Central memory CD4-positive, alpha-beta T cell (primary cell): ENCODE measurements around the gene SH3BGRL3.
A peak's percentile ranks its signal among the peaks of the same experiment; 100 is the strongest.
"Not testable (repeated sequence)": the region's sequence is repeated elsewhere in the genome, so short reads cannot be mapped to it uniquely, and the experiment has no call there.

ENCODE experiments used
- DNase-seq: peaks from one replicate; pipeline ENCODE4 v3.0.0; 2022
- total RNA-seq, 3 experiments: gene quantifications; one replicate each; lab custom pipeline; 2026; lab: John Stamatoyannopoulos, UW

Gene SH3BGRL3
- 100 to 289 (median 195) reads per million in 3 experiments for total RNA-seq

DNA sequence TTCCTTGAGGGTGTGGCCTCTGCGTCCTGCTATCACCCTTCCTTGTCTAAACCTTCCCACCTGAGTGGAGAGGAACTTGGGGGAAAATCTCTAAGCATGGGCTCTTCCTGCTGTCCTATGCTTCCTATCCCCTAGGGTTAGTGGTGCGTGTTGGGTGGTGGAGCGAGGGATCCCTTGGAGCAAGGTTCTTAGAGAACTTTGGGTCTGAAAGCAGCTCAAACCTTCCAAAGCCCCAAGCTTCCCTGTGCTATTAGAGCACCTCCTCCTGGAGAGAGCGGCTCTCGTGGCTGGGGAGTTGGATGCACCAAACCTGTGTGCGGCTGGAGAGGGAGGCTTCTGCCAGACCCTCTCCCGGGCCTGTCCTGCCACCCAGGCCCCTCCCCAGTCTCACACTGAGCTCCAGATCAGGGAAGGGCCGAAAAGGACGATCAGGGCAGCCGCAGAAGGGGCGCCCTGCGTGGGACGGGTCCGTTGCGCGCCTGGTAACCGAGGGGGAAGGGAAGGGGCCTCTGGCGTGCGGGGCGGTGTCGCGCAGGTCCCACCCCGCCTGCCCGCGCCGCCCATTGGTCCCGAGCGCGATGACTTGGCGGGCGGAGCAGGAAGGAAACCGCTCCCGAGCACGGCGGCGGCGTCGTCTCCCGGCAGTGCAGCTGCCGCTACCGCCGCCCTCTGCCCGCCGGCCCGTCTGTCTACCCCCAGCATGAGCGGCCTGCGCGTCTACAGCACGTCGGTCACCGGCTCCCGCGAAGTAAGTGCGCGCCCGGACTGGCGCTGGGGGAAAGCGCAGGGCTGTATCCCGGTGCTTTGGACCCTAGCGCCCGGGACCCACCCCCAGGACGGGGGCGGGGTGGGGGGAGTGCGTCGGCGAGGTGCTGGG lies at the start of gene SH3BGRL3:
Gene SH3BGRL3 (plus strand): TSS at position 631 of the 877 bp plus-strand sequence. CDS start 70 bp downstream, at position 701.
- peak; percentile 88 for DNase-seq

DNA sequence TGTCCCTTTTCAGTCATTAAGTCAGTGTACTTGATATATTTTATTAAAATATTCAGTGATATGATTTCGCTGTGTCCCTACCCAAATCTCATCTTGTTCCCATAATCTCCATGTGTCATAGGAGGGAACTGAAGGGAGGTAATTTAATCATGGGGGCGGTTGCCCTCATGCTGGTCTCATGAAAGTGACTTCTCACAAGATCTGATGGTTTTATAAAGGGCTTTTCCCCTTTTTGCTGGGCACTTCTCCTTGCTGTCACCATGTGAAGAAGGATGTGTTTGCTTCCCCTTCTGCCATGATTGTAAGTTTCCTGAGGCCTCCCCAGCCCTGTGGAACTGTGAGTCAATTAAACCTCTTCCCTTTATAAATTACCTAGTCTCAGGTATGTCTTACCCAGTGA lies 49.2 kb upstream of the SH3BGRL3 start:
- DNase-seq: not testable (repeated sequence)

DNA sequence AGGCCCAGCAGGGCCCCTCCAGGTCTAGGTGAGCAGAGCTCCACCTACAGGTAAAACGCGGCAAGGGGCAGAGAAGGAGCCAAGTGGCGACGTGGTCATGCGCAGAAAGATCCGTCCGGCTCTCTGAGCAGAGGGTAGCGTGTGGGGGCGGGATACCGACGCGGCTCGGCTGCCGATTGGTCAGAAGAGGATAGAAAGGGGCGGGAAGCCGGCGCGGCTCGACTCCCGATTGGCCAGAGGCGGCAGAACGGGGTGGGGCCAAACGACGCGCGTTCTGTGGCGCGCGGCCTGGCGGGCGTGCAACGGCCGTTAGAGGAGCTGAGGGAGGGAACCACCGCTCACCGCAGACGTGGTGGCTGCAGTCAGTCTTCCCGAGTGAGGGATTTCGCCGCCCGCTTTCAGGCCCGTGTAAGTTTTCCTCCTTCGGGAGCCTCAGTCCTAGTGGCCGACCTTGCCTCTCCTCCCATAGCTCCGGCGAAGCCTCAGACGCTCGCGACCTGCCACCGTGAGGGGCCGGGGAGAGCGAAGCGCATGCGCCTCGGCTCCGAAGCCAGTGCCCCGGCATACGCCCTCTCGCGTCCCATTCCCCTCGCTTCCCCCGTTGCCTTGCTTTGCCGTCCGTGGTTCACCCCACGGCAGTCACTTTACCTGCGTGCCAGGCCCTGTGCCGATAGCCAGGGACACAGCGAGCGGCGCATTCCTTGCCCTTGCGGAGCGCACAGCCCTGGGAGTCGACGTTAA lies 45.8 kb upstream of the SH3BGRL3 start, which contains the start of gene CEP85:
Gene CEP85 (plus strand): TSS at position 298 of the 741 bp plus-strand sequence. CDS start 5,584 bp downstream, outside the sequence.
- peak; percentile 98 for DNase-seq

DNA sequence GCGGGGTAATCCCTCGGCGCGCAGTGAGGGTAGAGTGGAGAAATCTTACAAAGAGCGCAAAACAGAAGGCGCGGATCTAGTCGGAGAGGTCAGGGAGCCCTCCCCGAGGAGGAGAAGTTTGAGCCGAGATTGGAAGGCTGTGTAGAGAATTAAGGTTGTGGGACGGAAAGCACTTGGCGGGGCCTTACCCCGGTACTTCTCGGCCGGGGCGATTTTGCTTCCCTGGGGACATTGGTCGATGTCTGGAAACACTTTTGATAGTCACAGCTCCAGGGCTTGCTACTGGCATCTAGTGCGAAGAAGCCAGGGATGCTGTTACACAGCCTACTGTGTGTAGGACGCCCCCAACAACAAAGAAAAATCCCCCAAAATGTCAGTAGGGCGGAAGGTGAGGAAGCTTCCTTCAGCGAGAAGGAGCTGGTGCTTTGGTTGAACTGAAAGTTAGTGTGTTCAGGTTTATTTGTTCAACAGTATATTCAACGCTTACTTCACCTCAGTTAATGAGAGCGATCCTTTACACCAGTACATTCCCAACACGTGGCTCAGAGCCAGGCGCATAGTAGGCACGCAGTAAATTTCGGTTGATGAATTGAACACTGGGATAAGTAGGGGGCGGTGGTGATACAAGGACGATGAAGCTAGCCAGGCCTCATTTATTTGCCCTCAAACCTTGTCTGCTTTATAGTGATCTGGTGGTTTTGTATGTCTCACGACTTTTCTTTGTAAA lies 45.1 kb upstream of the SH3BGRL3 start:
- DNase-seq: peak; percentile 23

DNA sequence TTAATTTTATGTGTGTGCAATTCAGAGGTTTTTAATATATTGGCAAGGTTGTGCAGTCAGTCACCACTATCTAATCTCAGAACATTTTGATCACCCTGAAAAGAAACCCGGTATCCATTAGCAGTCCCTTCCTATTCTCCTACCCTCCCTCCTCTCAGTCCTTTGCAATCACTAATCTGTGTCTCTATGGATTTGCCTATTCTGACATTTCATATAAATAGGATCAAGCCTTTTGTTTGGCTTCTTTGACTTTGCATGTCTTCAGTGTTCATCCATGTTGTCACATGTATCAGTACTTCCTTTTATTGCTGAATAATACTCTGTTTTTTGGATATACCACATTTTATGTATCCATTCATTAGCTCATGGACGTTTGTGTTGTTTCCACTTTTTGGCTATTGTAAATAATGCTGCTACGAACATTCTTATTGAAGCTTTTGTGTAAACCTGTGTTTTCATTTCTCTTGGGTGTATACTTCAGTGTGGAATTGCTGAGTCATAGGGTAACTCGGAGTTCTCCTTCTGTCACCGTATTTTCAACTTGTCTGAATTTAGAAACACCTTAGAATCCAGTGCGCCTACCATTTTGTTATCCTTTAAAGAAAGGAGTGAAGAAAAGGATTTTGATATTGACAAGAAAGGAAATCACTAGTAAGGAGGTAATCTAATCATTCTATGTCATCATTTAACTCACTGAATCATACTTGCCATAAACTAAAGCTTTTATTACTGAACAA lies 42.5 kb upstream of the SH3BGRL3 start:
- DNase-seq: no peak

DNA sequence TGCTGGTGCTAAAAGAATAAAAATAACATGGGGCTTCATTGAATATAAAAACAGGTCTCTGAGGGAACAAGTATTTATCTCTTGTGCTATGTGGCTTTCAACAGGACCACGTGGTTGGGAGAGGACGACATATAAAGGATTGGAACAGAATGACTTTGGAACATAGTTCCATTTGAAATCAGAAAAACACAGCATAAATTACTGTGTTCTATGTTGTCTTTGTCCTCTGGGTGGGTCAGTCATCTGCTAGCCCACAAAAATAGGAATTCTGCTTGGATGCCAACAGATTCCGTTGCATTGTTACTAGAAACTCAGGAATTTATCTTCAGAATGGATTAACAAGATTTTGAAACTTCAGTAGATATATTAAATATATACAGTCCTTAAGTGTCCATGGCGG lies 40.0 kb upstream of the SH3BGRL3 start:
- DNase-seq: no peak

DNA sequence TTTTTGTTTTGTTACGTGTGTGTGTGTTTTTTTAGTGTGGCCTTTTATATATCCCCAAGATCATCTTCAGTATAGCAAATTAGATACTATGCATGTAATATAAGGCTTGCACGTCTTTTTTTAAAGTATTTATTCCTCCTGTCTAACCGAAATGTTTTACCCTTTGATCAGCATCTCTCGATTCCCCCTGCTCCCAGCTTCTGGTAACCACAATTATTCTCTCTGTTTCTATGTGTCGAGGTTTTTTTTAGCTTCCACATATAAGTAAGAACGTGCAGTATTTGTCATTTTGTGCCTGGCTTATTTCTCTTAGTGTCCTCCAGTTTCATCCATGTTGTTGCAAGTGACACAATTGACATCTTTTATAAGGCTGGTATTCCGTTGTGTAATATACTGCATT lies 27.2 kb upstream of the SH3BGRL3 start:
- DNase-seq: no peak

DNA sequence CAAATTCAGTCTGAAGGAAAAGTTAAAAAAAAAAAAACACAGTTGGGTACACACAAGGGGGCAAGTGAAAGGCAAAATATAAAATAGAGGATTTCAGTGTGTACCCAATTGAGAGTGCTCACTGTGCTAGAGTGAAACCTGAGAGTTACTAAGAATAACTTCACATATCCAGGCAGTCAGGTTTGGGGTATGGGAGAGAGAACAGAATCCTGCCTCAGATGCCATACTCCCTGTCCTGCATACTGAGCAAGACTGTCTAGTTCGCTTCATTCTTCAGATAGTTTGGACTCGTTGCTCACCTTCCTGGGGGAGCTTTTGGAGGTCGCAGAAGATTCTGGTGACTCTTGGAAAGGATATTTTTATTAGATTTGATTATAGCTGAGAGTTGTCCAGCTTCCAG lies 25.5 kb upstream of the SH3BGRL3 start:
- no peak for DNase-seq

DNA sequence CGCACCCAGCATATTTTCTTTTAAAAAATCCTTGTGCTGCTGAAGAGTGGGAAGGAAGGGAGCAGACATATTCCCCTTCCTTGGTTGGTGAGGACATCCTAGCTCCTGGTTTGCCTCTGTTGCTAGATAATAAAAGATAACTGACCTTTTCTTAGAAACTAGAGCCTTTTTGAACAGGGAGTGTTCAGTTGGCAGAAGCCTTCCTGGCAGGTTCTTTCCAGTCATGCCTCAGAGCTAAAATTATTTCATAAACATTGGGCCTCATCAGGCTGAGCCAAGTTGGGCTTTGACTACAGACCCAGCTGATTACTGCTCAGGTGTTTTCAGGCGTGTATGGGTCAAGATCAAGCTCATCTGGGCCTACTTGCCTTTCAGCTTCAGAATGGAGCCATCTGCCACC lies 22.7 kb upstream of the SH3BGRL3 start:
- no peak for DNase-seq

DNA sequence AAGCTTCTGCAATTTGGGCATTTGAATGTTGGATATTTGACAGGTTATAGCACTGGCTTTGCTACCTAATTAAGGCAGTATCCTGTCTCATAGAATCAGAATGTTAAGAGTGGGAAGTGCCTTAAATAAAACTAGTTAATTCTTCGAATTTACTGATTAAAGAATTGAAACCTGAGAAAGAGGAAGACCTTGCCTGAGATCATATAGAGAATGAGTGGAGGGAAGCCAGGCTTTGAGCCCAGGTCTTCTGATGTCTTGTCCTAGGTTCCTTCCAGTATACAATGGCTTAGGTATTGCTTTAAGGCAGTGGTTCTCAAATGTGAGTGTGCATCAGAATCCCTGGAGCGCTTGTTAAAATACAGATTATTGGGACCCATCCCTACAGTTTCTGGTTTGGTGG lies 20.9 kb upstream of the SH3BGRL3 start:
- no peak for DNase-seq

DNA sequence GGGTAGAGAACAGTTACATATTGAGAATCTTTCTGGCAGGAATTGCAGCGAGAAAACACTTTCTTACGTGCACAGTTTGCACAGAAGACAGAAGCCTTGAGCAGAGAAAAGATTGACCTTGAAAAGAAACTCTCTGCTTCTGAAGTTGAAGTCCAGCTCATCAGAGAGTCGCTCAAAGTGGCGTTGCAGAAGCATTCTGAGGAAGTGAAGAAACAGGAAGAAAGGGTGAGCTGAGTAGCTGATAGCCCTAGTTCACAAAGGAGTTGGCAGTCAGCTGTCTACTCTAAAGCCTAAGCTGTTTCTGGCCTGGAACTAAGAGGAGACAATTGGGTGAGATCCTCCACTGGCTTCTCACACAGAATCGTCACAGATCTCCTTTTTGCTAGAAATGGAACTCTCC lies 20.3 kb upstream of the SH3BGRL3 start:
- no peak for DNase-seq

DNA sequence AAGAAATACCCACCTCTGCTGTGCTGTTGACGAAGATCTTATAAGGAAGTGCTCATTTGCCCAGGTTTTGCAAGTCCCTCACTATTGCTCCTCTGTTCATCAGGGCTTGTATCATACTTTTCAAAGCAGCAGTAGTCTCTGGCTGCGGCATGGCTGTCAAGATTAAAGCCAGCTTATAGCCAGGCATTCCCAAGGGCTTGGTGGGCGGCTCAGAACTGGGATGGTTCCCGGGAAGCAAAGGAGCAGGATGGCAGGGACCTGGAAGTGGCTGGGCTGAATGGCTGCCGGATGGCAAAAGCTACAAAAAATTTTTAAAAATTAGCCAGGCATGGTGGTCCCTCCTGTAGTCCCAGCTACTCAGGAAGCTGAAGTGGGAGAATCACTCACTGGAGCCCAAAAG lies 16.7 kb upstream of the SH3BGRL3 start:
- no peak for DNase-seq

DNA sequence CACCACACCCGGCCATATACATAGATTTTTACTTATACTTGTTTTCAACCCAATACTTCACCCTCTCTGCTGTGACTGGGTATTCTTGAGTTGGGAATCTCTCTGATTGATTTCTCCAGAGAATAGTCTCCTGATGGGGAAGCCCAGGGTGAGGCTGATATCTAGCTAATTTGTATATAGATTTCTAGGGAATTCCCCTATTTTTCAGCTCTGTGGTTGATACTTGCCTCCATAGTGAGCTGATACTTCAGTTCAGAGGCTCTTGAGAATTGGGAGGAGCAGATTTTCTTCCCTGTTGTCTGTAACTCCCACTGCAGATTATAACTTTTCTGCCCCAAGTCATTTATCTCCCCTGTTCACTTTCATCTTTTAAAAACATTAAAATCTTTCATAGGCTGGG lies 14.5 kb upstream of the SH3BGRL3 start:
- no peak for DNase-seq

DNA sequence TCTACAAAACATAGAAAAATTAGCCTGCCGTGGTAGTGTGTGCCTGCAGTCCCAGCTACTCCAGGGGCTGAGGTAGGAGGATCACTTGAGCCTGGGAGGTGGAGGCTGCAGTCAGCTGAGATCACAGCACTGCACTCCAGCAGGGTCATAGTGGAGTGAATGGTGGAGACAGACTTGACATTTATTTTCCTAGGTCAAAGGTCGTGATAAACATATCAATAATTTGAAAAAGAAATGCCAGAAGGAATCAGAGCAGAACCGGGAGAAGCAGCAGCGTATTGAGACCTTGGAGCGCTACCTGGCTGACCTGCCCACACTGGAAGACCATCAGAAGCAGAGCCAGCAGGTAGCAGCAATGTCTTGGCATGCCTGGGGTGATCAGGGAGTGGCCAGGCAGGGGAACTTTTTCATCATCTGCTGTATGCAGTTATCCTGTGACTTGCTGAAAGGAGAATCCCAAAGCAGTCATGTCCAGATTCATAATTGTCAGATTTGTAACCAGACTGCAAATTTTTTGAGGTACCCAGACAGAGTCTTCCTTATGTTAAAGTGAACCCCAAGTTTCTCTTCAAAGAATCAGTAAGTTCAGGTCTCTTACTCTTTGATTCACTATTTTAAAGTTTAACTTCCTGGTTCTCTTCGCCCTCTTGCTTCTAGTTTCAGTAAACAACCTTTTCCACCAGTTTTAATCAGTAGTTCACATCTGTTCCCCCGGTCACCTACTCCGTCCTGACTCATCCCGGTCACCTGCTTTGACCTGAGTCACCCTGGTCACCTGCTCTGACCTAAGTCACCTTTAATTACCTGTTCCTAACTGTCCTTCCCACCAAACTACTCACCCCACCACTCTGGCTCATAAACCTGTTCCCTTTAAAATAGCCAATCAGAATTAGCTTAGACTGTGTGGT lies 11.3 kb upstream of the SH3BGRL3 start:
- no peak for DNase-seq

DNA sequence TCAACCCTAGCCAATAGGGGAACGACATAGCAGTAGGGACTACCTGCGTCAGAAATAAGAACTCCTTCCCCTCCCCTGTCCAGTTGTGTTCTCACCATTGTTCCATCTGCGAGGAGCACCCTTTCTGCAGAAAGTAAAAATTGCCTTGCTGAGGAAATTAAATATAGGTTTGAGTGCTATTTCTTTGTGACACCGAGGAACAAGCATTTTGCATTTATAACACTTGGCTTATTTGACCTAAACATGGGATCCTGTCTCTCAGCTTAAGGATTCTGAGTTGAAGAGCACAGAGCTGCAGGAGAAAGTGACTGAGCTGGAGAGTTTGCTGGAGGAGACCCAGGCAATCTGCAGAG lies 10.7 kb upstream of the SH3BGRL3 start:
- no peak for DNase-seq

DNA sequence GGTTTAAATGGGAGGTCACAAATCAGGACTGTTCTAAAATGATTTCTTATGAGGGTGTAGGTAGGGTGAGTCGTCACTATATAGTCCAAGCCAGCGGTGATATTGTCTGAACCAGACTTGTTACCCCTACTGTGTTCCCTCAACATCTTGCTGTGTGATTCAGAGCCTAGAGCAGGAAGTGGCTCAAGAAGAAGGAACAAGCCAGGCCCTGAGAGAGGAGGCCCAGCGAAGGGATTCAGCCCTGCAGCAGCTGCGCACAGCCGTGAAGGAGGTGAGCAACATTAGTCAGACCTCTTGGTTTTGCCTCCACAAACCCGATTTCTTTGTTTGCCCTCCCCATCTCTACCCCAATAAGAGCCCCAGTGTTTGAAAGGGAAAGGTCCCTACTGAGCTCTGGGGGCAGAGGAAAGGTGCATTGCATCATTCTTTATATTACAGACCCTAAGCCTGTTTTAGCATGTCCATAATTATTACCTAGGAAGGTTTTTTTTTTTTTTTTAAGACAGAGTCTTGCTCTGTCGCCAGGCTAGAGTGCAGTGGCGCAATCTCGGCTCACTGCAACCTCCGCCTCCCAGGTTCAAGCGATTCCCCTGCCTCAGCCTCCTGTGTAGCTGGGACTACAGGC lies 5.0 kb upstream of the SH3BGRL3 start:
- DNase-seq: no peak

DNA sequence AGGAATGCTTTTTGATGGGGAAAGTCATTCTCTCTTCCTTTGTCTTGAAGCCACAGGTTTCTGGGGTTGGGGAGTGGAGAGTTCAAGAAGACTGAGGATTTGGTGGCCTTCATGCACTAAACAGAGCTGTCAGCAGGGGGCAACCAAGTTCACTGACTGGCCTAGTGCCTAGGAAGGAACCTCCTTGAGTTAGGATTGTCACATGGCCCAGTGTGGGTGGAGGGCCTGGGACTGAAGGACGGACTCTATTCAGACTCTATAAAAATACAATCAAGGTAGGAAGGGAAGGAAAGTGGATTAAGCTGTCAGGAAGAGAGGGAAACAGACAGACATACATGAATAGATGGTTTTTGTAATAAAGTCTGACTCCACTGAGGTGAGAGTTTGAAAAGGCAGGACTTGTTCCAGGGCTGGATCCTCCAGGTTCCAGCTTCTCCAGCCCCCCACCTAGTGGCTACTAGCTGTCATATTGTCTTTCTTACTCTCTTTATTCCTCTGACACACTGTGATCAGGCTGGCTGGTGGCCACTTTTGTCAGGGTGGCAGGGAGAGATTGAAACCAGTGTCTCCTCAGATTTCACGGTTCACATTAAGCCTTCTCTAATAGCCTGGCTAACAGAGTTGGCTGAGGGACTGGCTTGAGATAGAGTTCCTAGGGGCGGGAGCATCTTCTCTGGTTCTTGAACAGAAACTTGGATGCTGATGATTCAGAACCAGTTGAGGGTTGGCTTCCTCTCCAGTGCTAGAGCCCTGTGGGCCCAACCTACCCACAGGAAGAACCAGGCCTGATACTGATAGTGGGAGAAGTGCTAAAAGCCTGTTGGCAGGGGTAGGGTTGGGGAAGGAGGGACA lies 4.1 kb upstream of the SH3BGRL3 start:
- DNase-seq: peak; percentile 72

DNA sequence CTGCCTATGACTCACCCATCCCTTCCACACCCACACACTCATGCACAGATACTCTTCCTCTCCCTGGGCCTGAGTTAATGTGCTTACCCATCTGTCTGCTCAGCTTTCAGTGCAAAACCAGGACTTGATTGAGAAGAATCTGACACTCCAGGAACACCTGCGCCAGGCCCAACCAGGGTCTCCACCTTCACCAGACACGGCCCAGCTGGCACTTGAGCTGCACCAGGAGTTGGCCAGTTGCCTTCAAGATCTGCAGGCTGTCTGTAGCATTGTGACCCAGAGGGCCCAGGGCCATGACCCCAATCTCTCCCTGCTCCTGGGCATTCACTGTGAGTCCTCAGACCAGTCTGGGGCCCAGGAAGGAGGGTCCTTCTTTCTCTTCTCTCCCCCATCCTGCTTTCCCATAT lies 3.5 kb upstream of the SH3BGRL3 start:
- DNase-seq: no peak

DNA sequence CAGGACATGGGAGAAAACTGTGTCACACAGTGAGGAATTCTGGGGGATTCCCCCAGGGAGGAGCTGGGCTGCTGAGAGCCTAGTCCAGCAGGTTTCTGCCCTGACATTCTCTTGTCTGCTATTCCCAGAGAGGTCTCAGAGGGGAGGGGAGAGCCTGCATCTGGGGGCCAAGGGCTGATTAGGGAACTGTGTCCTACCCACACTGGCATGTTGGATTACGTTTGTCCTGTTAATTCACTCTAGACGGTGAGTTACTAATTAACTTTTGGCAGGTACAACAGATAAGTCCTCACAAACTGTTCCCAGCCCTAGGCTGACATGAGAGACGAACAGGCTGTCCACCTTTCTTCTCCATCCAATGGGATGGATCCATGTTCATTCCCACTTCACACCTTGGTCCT lies 2.6 kb upstream of the SH3BGRL3 start:
- no peak for DNase-seq

DNA sequence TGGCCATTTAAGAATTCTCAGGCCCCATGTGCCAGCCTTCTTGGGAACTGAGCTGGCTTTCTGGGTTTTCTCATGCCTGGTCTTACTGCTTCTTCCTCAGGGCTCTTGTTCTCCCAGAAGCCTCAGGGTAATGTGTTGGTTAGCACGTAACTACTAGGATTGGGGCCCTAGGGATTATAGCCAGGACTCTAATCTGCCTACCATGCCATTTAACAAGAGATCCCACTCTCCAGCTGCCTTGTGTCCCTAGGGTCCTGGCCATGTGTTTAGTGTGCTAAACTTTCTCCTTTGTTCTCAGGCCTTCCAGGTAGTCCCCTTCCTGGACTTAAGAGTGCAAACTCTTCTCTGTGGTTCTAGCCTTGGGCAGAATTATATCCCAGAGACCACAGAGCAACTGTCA lies 2.2 kb upstream of the SH3BGRL3 start:
- no peak for DNase-seq
